ENCODE data around the gene DUSP10. TPM values are rescaled to one million over a fixed set of nuclear protein-coding genes. Genes with fewer than 3 reads are reported as not detected.

Gene DUSP10
- total RNA-seq, 1 experiment from 2014 or later = 1.7 TPM

GRCh38 chr1:221729771-221730330 is 12.0 kb downstream of the DUSP10 start:
- RAD21 ChIA-PET (ENCODE audit: low non-redundant PET in 1 of 2, low total read pairs in 2 of 2, uncharacterized antibody in 2 of 2, unreplicated experiment in 2 of 2) = no interaction called here
- CTCF ChIA-PET = no interaction called here

More at GRCh38 chr1:221729771-221730330, 12.0 kb downstream of the DUSP10 start:
- H3K4me1 ChIP-seq (ENCODE audit: control insufficient read depth in 1 of 2, insufficient read depth in 2 of 2, low read length in 2 of 2) = no peaks in the 10 kb centered on the region
- H3K9me2 ChIP-seq (ENCODE audit: insufficient read depth) = no peaks in the 10 kb centered on the region
- POLR2A ChIA-PET = no interaction called here
- no peak overlapping the region for H3K4me3 ChIP-seq (replicated peaks in 1 of 2; ENCODE audit: low read depth in 1 of 2, low read length in 2 of 2)
- H3K9ac ChIP-seq (ENCODE audit: low read length) = no peak overlapping the region
- TF ChIP-seq, protein P1, sequence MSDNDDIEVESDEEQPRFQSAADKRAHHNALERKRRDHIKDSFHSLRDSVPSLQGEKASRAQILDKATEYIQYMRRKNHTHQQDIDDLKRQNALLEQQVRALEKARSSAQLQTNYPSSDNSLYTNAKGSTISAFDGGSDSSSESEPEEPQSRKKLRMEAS (IDR thresholded peaks at IDR 0.05) = no peak
- TF ChIP-seq JUND (IDR thresholded peaks at IDR 0.05) = no peak
- TF ChIP-seq EZH2phosphoT487 (IDR thresholded peaks at IDR 0.05; ENCODE audit: borderline replicate concordance) = no peak
- no peak for TF ChIP-seq EZH2 (IDR thresholded peaks at IDR 0.05)
- TF ChIP-seq EGR1 (IDR thresholded peaks at IDR 0.05; ENCODE audit: low read depth) = no peak
- TF ChIP-seq POLR2A (IDR thresholded peaks at IDR 0.05; ENCODE audit: borderline replicate concordance, extremely low read depth, insufficient read depth, insufficient read length) = no peak
- TF ChIP-seq SP1 (IDR thresholded peaks at IDR 0.05; ENCODE audit: low read depth) = no peak
- no peak for TF ChIP-seq ELF1 (IDR thresholded peaks at IDR 0.05; ENCODE audit: borderline replicate concordance, low read depth)
- TF ChIP-seq RAD21 (IDR thresholded peaks at IDR 0.05; ENCODE audit: low read depth) = no peak
- TF ChIP-seq CBX3 (IDR thresholded peaks at IDR 0.05; ENCODE audit: low read depth) = no peak
- TF ChIP-seq SRF (IDR thresholded peaks at IDR 0.05; ENCODE audit: low read depth) = no peak
- no peak for TF ChIP-seq ATF3 (IDR thresholded peaks at IDR 0.05)
- TF ChIP-seq YY1 (IDR thresholded peaks at IDR 0.05; ENCODE audit: extremely low read depth, insufficient replicate concordance, low read depth, low read length) = no peak
- TF ChIP-seq, protein P2, sequence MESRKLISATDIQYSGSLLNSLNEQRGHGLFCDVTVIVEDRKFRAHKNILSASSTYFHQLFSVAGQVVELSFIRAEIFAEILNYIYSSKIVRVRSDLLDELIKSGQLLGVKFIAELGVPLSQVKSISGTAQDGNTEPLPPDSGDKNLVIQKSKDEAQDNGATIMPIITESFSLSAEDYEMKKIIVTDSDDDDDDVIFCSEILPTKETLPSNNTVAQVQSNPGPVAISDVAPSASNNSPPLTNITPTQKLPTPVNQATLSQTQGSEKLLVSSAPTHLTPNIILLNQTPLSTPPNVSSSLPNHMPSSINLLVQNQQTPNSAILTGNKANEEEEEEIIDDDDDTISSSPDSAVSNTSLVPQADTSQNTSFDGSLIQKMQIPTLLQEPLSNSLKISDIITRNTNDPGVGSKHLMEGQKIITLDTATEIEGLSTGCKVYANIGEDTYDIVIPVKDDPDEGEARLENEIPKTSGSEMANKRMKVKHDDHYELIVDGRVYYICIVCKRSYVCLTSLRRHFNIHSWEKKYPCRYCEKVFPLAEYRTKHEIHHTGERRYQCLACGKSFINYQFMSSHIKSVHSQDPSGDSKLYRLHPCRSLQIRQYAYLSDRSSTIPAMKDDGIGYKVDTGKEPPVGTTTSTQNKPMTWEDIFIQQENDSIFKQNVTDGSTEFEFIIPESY (IDR thresholded peaks at IDR 0.05; ENCODE audit: extremely low read depth, insufficient replicate concordance, low read length) = no peak
- TF ChIP-seq TCF7L2 (IDR thresholded peaks at IDR 0.05; ENCODE audit: borderline replicate concordance, extremely low read depth, insufficient read depth, insufficient read length) = no peak
- no peaks in the 10 kb centered on the region for H3K79me2 ChIP-seq (ENCODE audit: insufficient read depth, low read length)
- no peaks in the 10 kb centered on the region for H3K36me3 ChIP-seq (ENCODE audit: control insufficient read depth in 1 of 2, insufficient read depth in 2 of 2, low read length in 2 of 2)
- H3K27me3 ChIP-seq (ENCODE audit: insufficient read depth, low read length) = no peaks in the 10 kb centered on the region
- intact Hi-C loops (cut with micrococcal nuclease) = no loop called here
- no peak overlapping the region for H3K27ac ChIP-seq (ENCODE audit: low read depth, low read length)
- no peaks in the 10 kb centered on the region for H4K20me1 ChIP-seq (ENCODE audit: insufficient read depth)
- H3K4me2 ChIP-seq (ENCODE audit: low read length) = no peak overlapping the region
- no peak overlapping the region for H2AFZ ChIP-seq (ENCODE audit: low read depth, low read length, poor library complexity, severe bottlenecking)
- no TSS peak for BruUV-seq (replicated peaks)
- DNase-seq (ENCODE audit: low read depth, low spot score) = no peak
- H3K9me3 ChIP-seq (ENCODE audit: control insufficient read depth in 1 of 2, insufficient read depth in 1 of 2, low read depth in 1 of 2, low read length in 2 of 2) = no peaks in the 10 kb centered on the region
- no peak for ATAC-seq

Data from HCT116 (cell line).